PC-3 (cell line): ENCODE data around the gene PPIE. TPM values are rescaled to one million over a fixed set of nuclear protein-coding genes. Genes with fewer than 3 reads are reported as not detected.

Source experiments
- ATAC-seq: fragments of 200-7000 bp; cut with Tn5 transposase; 2 replicates; pipeline ENCODE4 v1.9.1; 2020; ENCODE audit warnings: mild to moderate bottlenecking, moderate library complexity
- Bru-seq: library from RNA; stranded (reverse); fragments of 400-500 nt; gene quantifications from one replicate; lab custom pipeline; 2021; lab: Mats Ljungman, UMichigan
- BruChase-seq, 2 experiments: library from RNA; stranded (reverse); fragments of 400-500 nt; gene quantifications; one replicate each; lab custom pipeline; 2021; lab: Mats Ljungman, UMichigan
- BruUV-seq: library from RNA; stranded (reverse); fragments of 400-500 nt; replicated peaks from 2 replicates; lab custom pipeline; 2021; lab: Mats Ljungman, UMichigan
- CTCF ChIA-PET: fragments of 300-600 bp; sonication (Branson Sonifier 250); formaldehyde crosslinking; loops from one replicate; lab custom pipeline; 2022; ENCODE audit warnings: antibody characterized with exemption; lab: Charles Lee
- POLR2A ChIA-PET: fragments of 300-600 bp; sonication (Branson Sonifier 250); formaldehyde crosslinking; loops from one replicate; lab custom pipeline; 2022; ENCODE audit warnings: antibody characterized with exemption; ENCODE audit not compliant: unreplicated experiment; lab: Charles Lee
- DNase-seq: peaks from one replicate; pipeline ENCODE4 v3.0.0-alpha.2; 2015
- H2AFZ ChIP-seq: fragments of 300-600 bp; sonication (generic); 2 replicates; pipeline ENCODE4 v1.6.0; 2016; ENCODE audit warnings: antibody characterized with exemption, low read length
- H3F3A ChIP-seq: fragments of 300-600 bp; sonication (generic); one replicate; pipeline ENCODE4 v1.6.0; 2017; ENCODE audit warnings: antibody characterized with exemption, low read length, control low read depth, mild to moderate bottlenecking; ENCODE audit not compliant: unreplicated experiment
- H3K27ac ChIP-seq: fragments of 300-600 bp; sonication (generic); 2 replicates; pipeline ENCODE4 v1.5.1; 2016; ENCODE audit warnings: mild to moderate bottlenecking, low read length
- H3K27me3 ChIP-seq: fragments of 300-600 bp; sonication (generic); 2 replicates; pipeline ENCODE4 v1.6.1; 2016; ENCODE audit warnings: low read length, mixed read lengths
- H3K36me3 ChIP-seq: fragments of 300-600 bp; sonication (generic); 2 replicates; pipeline ENCODE4 v1.6.1; 2016; ENCODE audit warnings: low read depth, mixed run types, low read length, mixed read lengths
- H3K4me1 ChIP-seq: fragments of 300-600 bp; sonication (generic); 2 replicates; pipeline ENCODE4 v1.5.1; 2016; ENCODE audit warnings: low read length; ENCODE audit not compliant: insufficient read depth
- H3K4me2 ChIP-seq: fragments of 300-600 bp; sonication (generic); 2 replicates; pipeline ENCODE4 v1.6.0; 2016; ENCODE audit warnings: low read length
- H3K4me3 ChIP-seq: fragments of 300-600 bp; sonication (generic); 2 replicates; pipeline ENCODE4 v1.5.1; 2016; ENCODE audit warnings: mild to moderate bottlenecking, low read length, mixed read lengths
- H3K79me2 ChIP-seq: fragments of 300-600 bp; sonication (generic); 2 replicates; pipeline ENCODE4 v1.6.1; 2017; ENCODE audit warnings: low read length, mixed read lengths
- H3K9ac ChIP-seq: fragments of 300-600 bp; sonication (generic); 2 replicates; pipeline ENCODE4 v1.6.0; 2016; ENCODE audit warnings: mild to moderate bottlenecking, low read length
- H3K9me2 ChIP-seq: fragments of 300-600 bp; sonication (generic); replicated peaks from 2 replicates; pipeline ENCODE4 v1.6.1; 2016; ENCODE audit warnings: mixed run types, low read length, mixed read lengths
- H3K9me3 ChIP-seq: fragments of 300-600 bp; sonication (generic); 2 replicates; pipeline ENCODE4 v1.6.1; 2016; ENCODE audit warnings: low read length, mixed read lengths
- H4K20me1 ChIP-seq: fragments of 300-600 bp; sonication (generic); 2 replicates; pipeline ENCODE4 v1.6.1; 2016; ENCODE audit warnings: low read length, mixed read lengths
- CTCF ChIP-seq: fragments of 300-600 bp; sonication (generic); conservative IDR thresholded peaks from 2 replicates; pipeline ENCODE4 v1.5.1; 2017; ENCODE audit warnings: antibody characterized with exemption, low read depth, mild to moderate bottlenecking, low read length
- EZH2 ChIP-seq: fragments of 300-600 bp; sonication (generic); IDR thresholded peaks from one replicate; pipeline ENCODE4 v1.6.1; 2017; ENCODE audit warnings: antibody characterized with exemption, mild to moderate bottlenecking, low read length; ENCODE audit not compliant: unreplicated experiment
- EZH2phosphoT487 ChIP-seq: fragments of 300-600 bp; sonication (generic); IDR thresholded peaks from 2 replicates; pipeline ENCODE4 v1.6.1; 2018; ENCODE audit warnings: mild to moderate bottlenecking, antibody characterized with exemption, low read length, borderline replicate concordance
- intact Hi-C: fragments of 100-400 bp; cut with micrococcal nuclease; formaldehyde crosslinking; loops from 2 replicates; pipeline ENCODE4 v1.9.0; 2023
- long read RNA-seq: library from polyadenylated mRNA; unstranded; transcript quantifications from one replicate; pipeline ENCODE4 v2.0.0, GENCODE V29; 2021; ENCODE audit not compliant: unreplicated experiment
- total RNA-seq: library from RNA; depleted of rRNA; stranded (reverse); fragments of >200 nt; gene quantifications from 2 replicates; pipeline ENCODE4 v1.2.3, GENCODE V29; 2014; rRNA removed

Gene PPIE
- total RNA-seq: 45.1 and 53.6 TPM in 2 replicates
- Bru-seq, nascent RNA: percentile 72 among the genes with signal in this experiment
- BruChase-seq, experiment 1, labeled RNA remaining after a 6-hour chase: percentile 72 among the genes with signal in this experiment
- BruChase-seq, experiment 2, labeled RNA remaining after a 2-hour chase: percentile 75 among the genes with signal in this experiment
- long read RNA-seq, transcript PPIE-202 (10 exons, 1,079 nt): minor isoform, 14 of 205 reads
- long read RNA-seq, transcript PPIE-201 (10 exons, 1,277 nt): major isoform, 73 of 205 reads
- long read RNA-seq, partial matches to known transcripts: 30 of 205 reads
- long read RNA-seq, other reads (novel, unspliced or antisense): 79 of 205 reads

- Histone ChIP-seq H3K4me1 (peaks cover 11% of the 10 kb centered on the region), H3K9ac (peak within 1 kb of the TSS; percentile 91), H3F3A (no peaks in the 10 kb centered on the region), H4K20me1 (no peaks in the 10 kb centered on the region), H3K36me3 (peaks cover 24% of the 10 kb centered on the region), H3K4me3 (peak within 1 kb of the TSS; percentile 92), H3K9me2 (no peaks in the 10 kb centered on the region), H3K79me2 (peaks cover 31% of the 10 kb centered on the region), H3K27ac (no peak within 1 kb of the TSS), H2AFZ (peak within 1 kb of the TSS; percentile 83), H3K27me3 (no peaks in the 10 kb centered on the region), H3K4me2 (peak within 1 kb of the TSS; percentile 99), H3K9me3 (no peaks in the 10 kb centered on the region)
- CTCF ChIA-PET: interaction anchor here (0.6 to 1.8 kb wide), 2 partner anchors 163 to 712 kb away, joined by 3 to 4 read pairs; partner anchors contain the start of genes MYCL and NDUFS5
- POLR2A ChIA-PET: interaction anchor here (0.5 to 0.7 kb wide), 9 partner anchors 14 to 613 kb away, joined by 3 to 16 read pairs (median 5); no protein-coding TSS in a partner anchor
- TF ChIP-seq EZH2phosphoT487 (no peak), CTCF (no peak), EZH2 (no peak)
- ATAC-seq: peak; percentile 98
- DNase-seq: peak; percentile 82
- intact Hi-C loops: loop anchor here (10.0 kb wide), 1 partner anchor 56 kb away; no protein-coding TSS in a partner anchor
- TSS peak; percentile 58 for BruUV-seq
These were observed at the start of gene PPIE for GRCh38 chr1:39738622-39739366. PPIE (plus strand) TSS chr1:39738882; CDS start chr1:39738901, 19 bp downstream.

GRCh38 chr1:39689214-39689613 lies 49.5 kb upstream of the PPIE start:
- no peak overlapping the region for H3K9ac ChIP-seq
- H3K79me2 ChIP-seq: no peaks in the 10 kb centered on the region
- intact Hi-C loops: no loop called here
- POLR2A ChIA-PET: no interaction called here
- H2AFZ ChIP-seq: no peak overlapping the region
- no peak for DNase-seq
- no peak overlapping the region for H3K27ac ChIP-seq
- H3K27me3 ChIP-seq: no peaks in the 10 kb centered on the region; the same call in 1 of the 2 replicates
- CTCF ChIA-PET: no interaction called here
- H3K9me3 ChIP-seq: no peaks in the 10 kb centered on the region
- TF ChIP-seq CTCF: no peak
- TF ChIP-seq EZH2: no peak
- TF ChIP-seq EZH2phosphoT487: no peak
- no TSS peak for BruUV-seq
- H4K20me1 ChIP-seq: no peaks in the 10 kb centered on the region
- no peak overlapping the region for H3K4me2 ChIP-seq
- H3K36me3 ChIP-seq: no peaks in the 10 kb centered on the region
- H3K4me3 ChIP-seq: no peak overlapping the region
- H3K4me1 ChIP-seq: 0 out of 2 replicates have a peak, but pooled peaks cover 4% of the 10 kb centered on the region
- H3K9me2 ChIP-seq: no peaks in the 10 kb centered on the region
- H3F3A ChIP-seq: no peaks in the 10 kb centered on the region
- ATAC-seq: no peak
